ENCODE measurements around the gene SLC4A8. TPM values are rescaled to one million over a fixed set of nuclear protein-coding genes. Genes with fewer than 3 reads are reported as not detected.

The SLC4A8 gene
- total RNA-seq, 1 donor from 2014 or later = 21.2 TPM

GRCh38 chr12:51434305-51434704, 9.7 kb downstream of the SLC4A8 start:
- Mint-ChIP-seq H3K9me3 (peaks cover 7% of the 10 kb centered on the region), H3K36me3 (no peaks in the 10 kb centered on the region), H3K27ac (no peak overlapping the region), H3K4me3 (no peak overlapping the region), H3K27me3 (ENCODE audit: low read depth) (no peaks in the 10 kb centered on the region), H3K4me1 (peaks cover 13% of the 10 kb centered on the region)
- DNase-seq (ENCODE audit: low spot score in 2 of 2, unreplicated experiment in 2 of 2) = no peak
- TF ChIP-seq CTCF (IDR thresholded peaks at IDR 0.05; ENCODE audit: unreplicated experiment) = no peak

- H3K4me3 Mint-ChIP-seq = no peak overlapping the region
- peaks cover 7% of the 10 kb centered on the region for H3K9me3 Mint-ChIP-seq
- no peak overlapping the region for H3K27ac Mint-ChIP-seq
- no peak for TF ChIP-seq CTCF (IDR thresholded peaks at IDR 0.05; ENCODE audit: unreplicated experiment)
- peaks cover 13% of the 10 kb centered on the region for H3K4me1 Mint-ChIP-seq
- no peaks in the 10 kb centered on the region for H3K27me3 Mint-ChIP-seq (ENCODE audit: low read depth)
- no peak for DNase-seq (ENCODE audit: low spot score in 2 of 2, unreplicated experiment in 2 of 2)
- H3K36me3 Mint-ChIP-seq = no peaks in the 10 kb centered on the region
Observed at GRCh38 chr12:51437431-51437830, 12.8 kb downstream of the SLC4A8 start.

- H3K9me3 Mint-ChIP-seq = peaks cover 7% of the 10 kb centered on the region
Observed at GRCh38 chr12:51439330-51439729, 14.7 kb downstream of the SLC4A8 start.

GRCh38 chr12:51441583-51441982, 17.0 kb downstream of the SLC4A8 start:
- no peak overlapping the region for H3K27ac Mint-ChIP-seq
- peaks cover 2% of the 10 kb centered on the region for H3K4me1 Mint-ChIP-seq
- no peak for DNase-seq (ENCODE audit: low spot score in 2 of 2, unreplicated experiment in 2 of 2)
- no peaks in the 10 kb centered on the region for H3K27me3 Mint-ChIP-seq (ENCODE audit: low read depth)
- H3K4me3 Mint-ChIP-seq = no peak overlapping the region
- H3K9me3 Mint-ChIP-seq = peaks cover 7% of the 10 kb centered on the region
- no peak for TF ChIP-seq CTCF (IDR thresholded peaks at IDR 0.05; ENCODE audit: unreplicated experiment)
- H3K36me3 Mint-ChIP-seq = no peaks in the 10 kb centered on the region

More at GRCh38 chr12:51439330-51439729, 14.7 kb downstream of the SLC4A8 start:
- no peaks in the 10 kb centered on the region for H3K27me3 Mint-ChIP-seq (ENCODE audit: low read depth)
- H3K4me1 Mint-ChIP-seq = peaks cover 6% of the 10 kb centered on the region
- TF ChIP-seq CTCF (IDR thresholded peaks at IDR 0.05; ENCODE audit: unreplicated experiment) = no peak
- DNase-seq (ENCODE audit: low spot score in 2 of 2, unreplicated experiment in 2 of 2) = no peak
- no peaks in the 10 kb centered on the region for H3K36me3 Mint-ChIP-seq
- H3K4me3 Mint-ChIP-seq = no peak overlapping the region
- no peak overlapping the region for H3K27ac Mint-ChIP-seq

- no peak for DNase-seq (ENCODE audit: low spot score in 2 of 2, unreplicated experiment in 2 of 2)
- TF ChIP-seq CTCF (IDR thresholded peaks at IDR 0.05; ENCODE audit: unreplicated experiment) = no peak
- Mint-ChIP-seq H3K36me3 (no peaks in the 10 kb centered on the region), H3K9me3 (peaks cover 7% of the 10 kb centered on the region), H3K4me1 (peaks cover 1% of the 10 kb centered on the region), H3K27ac (no peak overlapping the region), H3K4me3 (no peak overlapping the region), H3K27me3 (ENCODE audit: low read depth) (no peaks in the 10 kb centered on the region)
Observed at GRCh38 chr12:51442324-51442723, 17.7 kb downstream of the SLC4A8 start.

GRCh38 chr12:51443573-51443972, 18.9 kb downstream of the SLC4A8 start:
- Mint-ChIP-seq H3K4me1 (no peaks in the 10 kb centered on the region), H3K27ac (no peak overlapping the region), H3K27me3 (ENCODE audit: low read depth) (no peaks in the 10 kb centered on the region), H3K4me3 (no peak overlapping the region), H3K36me3 (no peaks in the 10 kb centered on the region), H3K9me3 (peaks cover 2% of the 10 kb centered on the region)
- no peak for DNase-seq (ENCODE audit: low spot score in 2 of 2, unreplicated experiment in 2 of 2)
- TF ChIP-seq CTCF (IDR thresholded peaks at IDR 0.05; ENCODE audit: unreplicated experiment) = no peak
